Smooth muscle cell (in vitro differentiated cells): Measurements from ENCODE around the gene SCCPDH. TPM values are rescaled to one million over a fixed set of nuclear protein-coding genes. Genes with fewer than 3 reads are reported as not detected.

ENCODE experiments used
- DNase-seq: peaks from one replicate; lab custom pipeline; 2025; ENCODE audit not compliant: unreplicated experiment; lab: John Stamatoyannopoulos, UW
- H2AFZ ChIP-seq: fragments of 200-600 bp; sonication (generic); 2 replicates; pipeline ENCODE4 v1.6.0; 2016; ENCODE audit warnings: antibody characterized with exemption, low read depth, mild to moderate bottlenecking
- H3F3A ChIP-seq: fragments of 200-600 bp; sonication (generic); 2 replicates; pipeline ENCODE4 v1.6.0; 2017; ENCODE audit warnings: antibody characterized with exemption, low read depth
- H3K27ac ChIP-seq: fragments of 200-600 bp; sonication (generic); 2 replicates; pipeline ENCODE4 v1.5.1; 2016; ENCODE audit warnings: low read depth, mild to moderate bottlenecking
- H3K27me3 ChIP-seq: fragments of 200-600 bp; sonication (generic); 2 replicates; pipeline ENCODE4 v1.6.1; 2016; ENCODE audit warnings: low read depth, mild to moderate bottlenecking
- H3K36me3 ChIP-seq: fragments of 200-600 bp; sonication (generic); 2 replicates; pipeline ENCODE4 v1.5.1; 2016; ENCODE audit warnings: low read depth
- H3K4me1 ChIP-seq: fragments of 200-600 bp; sonication (generic); 2 replicates; pipeline ENCODE4 v1.5.1; 2016; ENCODE audit warnings: low read depth
- H3K4me2 ChIP-seq: fragments of 200-600 bp; sonication (generic); 2 replicates; pipeline ENCODE4 v1.6.0; 2016; ENCODE audit warnings: mild to moderate bottlenecking
- H3K4me3 ChIP-seq: fragments of 200-600 bp; sonication (generic); 2 replicates; pipeline ENCODE4 v1.5.1; 2016; ENCODE audit warnings: mild to moderate bottlenecking
- H3K79me2 ChIP-seq: fragments of 200-600 bp; sonication (generic); 2 replicates; pipeline ENCODE4 v1.6.0; 2016; ENCODE audit warnings: low read depth, mild to moderate bottlenecking
- H3K9ac ChIP-seq: fragments of 200-600 bp; sonication (generic); 2 replicates; pipeline ENCODE4 v1.6.0; 2016; ENCODE audit warnings: low read depth
- H3K9me3 ChIP-seq: fragments of 200-600 bp; sonication (generic); replicated peaks from 2 replicates; pipeline ENCODE4 v1.5.1; 2016; ENCODE audit warnings: low read depth
- H4K20me1 ChIP-seq: fragments of 200-600 bp; sonication (generic); 2 replicates; pipeline ENCODE4 v1.6.0; 2016; ENCODE audit warnings: low read depth
- WGBS: methylation state at CpG from one replicate; pipeline ENCODE4 v1.1.7; 2016; ENCODE audit warnings: low lambda C conversion rate; 5-methylcytosine and 5-hydroxymethylcytosine counted together
- polyA plus RNA-seq: library from polyadenylated mRNA; unstranded; fragments of >200 nt; fragmentation: Nextera tagmentation; extraction: Ambion mirVana; gene quantifications from 2 replicates; pipeline ENCODE4 v1.2.1, GENCODE V29; 2016
- total RNA-seq: library from RNA; depleted of rRNA; stranded (reverse); fragments of >200 nt; gene quantifications from 2 replicates; pipeline ENCODE4 v1.2.3, GENCODE V29; 2014
- TF ChIP-seq, protein P1 (sequence below): fragments of 200-600 bp; sonication (generic); IDR thresholded peaks from 2 replicates; pipeline ENCODE4 v1.5.1; 2017; ENCODE audit warnings: borderline replicate concordance, mild to moderate bottlenecking, antibody characterized with exemption; ENCODE audit not compliant: insufficient read depth, poor library complexity, severe bottlenecking

The SCCPDH gene
- total and polyA plus RNA-seq, 2 experiments from 2014 or later: 19.6 to 27.0 TPM

DNA sequence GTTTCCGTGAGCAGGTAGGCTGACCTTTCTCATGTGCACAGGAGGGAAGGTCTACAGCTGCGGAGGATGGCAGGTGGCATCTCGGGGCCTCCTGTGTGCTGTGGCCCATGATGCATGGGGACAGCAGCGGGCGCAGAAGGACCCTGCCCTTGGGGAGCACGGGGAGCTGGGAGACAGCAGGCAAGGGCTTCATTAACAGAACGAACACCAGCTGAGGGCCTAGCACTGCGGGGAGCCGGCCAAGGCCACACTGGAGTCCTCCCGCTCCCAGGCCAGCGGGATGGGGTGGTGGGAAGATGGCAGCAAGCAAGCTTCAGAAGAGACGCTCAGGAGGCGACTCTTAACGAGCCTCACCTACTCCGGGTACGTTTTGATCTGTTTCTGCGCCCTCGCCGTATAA is 66.6 kb downstream of the SCCPDH start:
- H3K27me3 ChIP-seq: no peaks in the 10 kb centered on the region
- no peak overlapping the region for H3K4me3 ChIP-seq
- H3K4me1 ChIP-seq: no peaks in the 10 kb centered on the region
- H3K36me3 ChIP-seq: no peaks in the 10 kb centered on the region
- H3K27ac ChIP-seq: no peak overlapping the region
- TF ChIP-seq, protein P1, sequence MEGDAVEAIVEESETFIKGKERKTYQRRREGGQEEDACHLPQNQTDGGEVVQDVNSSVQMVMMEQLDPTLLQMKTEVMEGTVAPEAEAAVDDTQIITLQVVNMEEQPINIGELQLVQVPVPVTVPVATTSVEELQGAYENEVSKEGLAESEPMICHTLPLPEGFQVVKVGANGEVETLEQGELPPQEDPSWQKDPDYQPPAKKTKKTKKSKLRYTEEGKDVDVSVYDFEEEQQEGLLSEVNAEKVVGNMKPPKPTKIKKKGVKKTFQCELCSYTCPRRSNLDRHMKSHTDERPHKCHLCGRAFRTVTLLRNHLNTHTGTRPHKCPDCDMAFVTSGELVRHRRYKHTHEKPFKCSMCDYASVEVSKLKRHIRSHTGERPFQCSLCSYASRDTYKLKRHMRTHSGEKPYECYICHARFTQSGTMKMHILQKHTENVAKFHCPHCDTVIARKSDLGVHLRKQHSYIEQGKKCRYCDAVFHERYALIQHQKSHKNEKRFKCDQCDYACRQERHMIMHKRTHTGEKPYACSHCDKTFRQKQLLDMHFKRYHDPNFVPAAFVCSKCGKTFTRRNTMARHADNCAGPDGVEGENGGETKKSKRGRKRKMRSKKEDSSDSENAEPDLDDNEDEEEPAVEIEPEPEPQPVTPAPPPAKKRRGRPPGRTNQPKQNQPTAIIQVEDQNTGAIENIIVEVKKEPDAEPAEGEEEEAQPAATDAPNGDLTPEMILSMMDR: no peak
- no peaks in the 10 kb centered on the region for H3K79me2 ChIP-seq
- no peaks in the 10 kb centered on the region for H3F3A ChIP-seq
- no peak overlapping the region for H2AFZ ChIP-seq
- H3K4me2 ChIP-seq: no peak overlapping the region
- H3K9ac ChIP-seq: no peak overlapping the region
- DNase-seq: no peak
- WGBS: 91% methylated on average over 19 of the region's 19 CpGs
- no peaks in the 10 kb centered on the region for H4K20me1 ChIP-seq
- no peaks in the 10 kb centered on the region for H3K9me3 ChIP-seq

GRCh38 chr1:246791303-246791918 is 67.2 kb downstream of the SCCPDH start:
- Histone ChIP-seq H3K9ac (no peak overlapping the region), H3F3A (no peaks in the 10 kb centered on the region), H3K9me3 (no peaks in the 10 kb centered on the region), H3K79me2 (no peaks in the 10 kb centered on the region), H3K36me3 (no peaks in the 10 kb centered on the region), H3K4me3 (no peak overlapping the region), H3K27me3 (no peaks in the 10 kb centered on the region), H3K4me2 (no peak overlapping the region), H3K4me1 (no peaks in the 10 kb centered on the region), H2AFZ (no peak overlapping the region), H4K20me1 (no peaks in the 10 kb centered on the region), H3K27ac (no peak overlapping the region)
- WGBS: 90% methylated on average over 17 of the region's 17 CpGs
- no peak for DNase-seq
- TF ChIP-seq, protein P1: no peak

GRCh38 chr1:246792603-246793002 is 68.4 kb downstream of the SCCPDH start:
- Histone ChIP-seq H3K4me3 (no peak overlapping the region), H3K27me3 (no peaks in the 10 kb centered on the region), H3K4me2 (no peak overlapping the region), H4K20me1 (no peaks in the 10 kb centered on the region), H3K79me2 (no peaks in the 10 kb centered on the region), H3K27ac (no peak overlapping the region), H3K9me3 (no peaks in the 10 kb centered on the region), H2AFZ (no peak overlapping the region), H3K36me3 (no peaks in the 10 kb centered on the region), H3K4me1 (no peaks in the 10 kb centered on the region), H3F3A (no peaks in the 10 kb centered on the region), H3K9ac (no peak overlapping the region)
- 94% methylated on average over 24 of the region's 25 CpGs for WGBS
- TF ChIP-seq, protein P1: no peak
- no peak for DNase-seq

DNA sequence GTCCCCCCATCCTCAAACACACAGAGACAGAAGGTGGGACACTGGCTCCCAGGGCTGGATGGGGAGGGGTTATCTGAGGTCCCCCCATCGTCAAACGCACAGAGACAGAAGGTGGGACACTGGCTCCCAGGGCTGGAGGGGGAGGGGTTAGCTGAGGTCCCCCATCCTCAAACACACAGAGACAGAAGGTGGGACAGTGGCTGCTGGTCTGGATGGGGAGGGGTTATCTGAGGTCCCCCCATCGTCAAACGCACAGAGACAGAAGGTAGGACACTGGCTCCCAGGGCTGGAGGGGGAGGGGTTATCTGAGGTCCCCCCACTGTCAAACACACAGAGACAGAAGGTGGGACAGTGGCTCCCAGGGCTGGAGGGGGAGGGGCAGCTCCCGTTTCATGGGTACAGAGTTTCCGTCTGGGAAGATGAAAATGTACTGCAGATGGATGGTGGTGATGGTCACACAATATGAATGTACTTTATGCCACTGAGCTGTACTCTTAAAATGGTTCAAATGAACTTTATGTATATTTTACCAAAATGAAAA is 69.2 kb downstream of the SCCPDH start:
- Histone ChIP-seq H2AFZ (no peak overlapping the region), H4K20me1 (no peaks in the 10 kb centered on the region), H3K79me2 (no peaks in the 10 kb centered on the region), H3K27me3 (no peaks in the 10 kb centered on the region), H3K9ac (no peak overlapping the region), H3K4me2 (no peak overlapping the region), H3K36me3 (no peaks in the 10 kb centered on the region), H3K4me3 (no peak overlapping the region), H3F3A (no peaks in the 10 kb centered on the region), H3K27ac (no peak overlapping the region), H3K9me3 (no peaks in the 10 kb centered on the region), H3K4me1 (no peaks in the 10 kb centered on the region)
- no peak for DNase-seq
- TF ChIP-seq, protein P1: no peak
- WGBS: 61% methylated on average over 6 of the region's 6 CpGs
